Panc1 (cell line): ENCODE results near the gene TFDP2. TPM values are rescaled to one million over a fixed set of nuclear protein-coding genes. Genes with fewer than 3 reads are reported as not detected.
A peak's percentile ranks its signal among the peaks of the same experiment; 100 is the strongest.

ENCODE experiments used
- ATAC-seq: fragments of 200-7000 bp; cut with Tn5 transposase; 2 replicates; pipeline ENCODE4 v1.9.1; 2020; ENCODE audit warnings: mild to moderate bottlenecking, moderate library complexity
- BruUV-seq: library from RNA; stranded (reverse); fragments of 400-500 nt; replicated peaks from 2 replicates; lab custom pipeline; 2021; lab: Mats Ljungman, UMichigan
- CTCF ChIA-PET: fragments of 300-600 bp; sonication (Branson Sonifier 250); formaldehyde crosslinking; loops from one replicate; lab custom pipeline; 2022; ENCODE audit warnings: antibody characterized with exemption; lab: Charles Lee
- POLR2A ChIA-PET: fragments of 300-600 bp; sonication (Branson Sonifier 250); formaldehyde crosslinking; loops from one replicate; lab custom pipeline; 2022; ENCODE audit warnings: antibody characterized with exemption; lab: Charles Lee
- DNase-seq: peaks from one replicate; pipeline ENCODE4 v3.0.0-alpha.2; 2010; ENCODE audit warnings: low read depth, low spot score
- H3K27ac ChIP-seq: 2 replicates; pipeline ENCODE4 v1.5.1; 2011; ENCODE audit warnings: mild to moderate bottlenecking, low read length, inconsistent platforms
- H3K27me3 ChIP-seq: fragments of 200-500 bp; sonication (Bioruptor generic); 2 replicates; pipeline ENCODE4 v1.6.0; 2014; ENCODE audit warnings: low read length, inconsistent platforms; ENCODE audit not compliant: control insufficient read depth, insufficient read depth
- H3K36me3 ChIP-seq: fragments of 200-500 bp; sonication (Bioruptor generic); 2 replicates; pipeline ENCODE4 v1.5.1; 2014; ENCODE audit warnings: inconsistent platforms, mild to moderate bottlenecking, low read length, moderate library complexity; ENCODE audit not compliant: control insufficient read depth, insufficient read depth
- H3K4me1 ChIP-seq: 2 replicates; pipeline ENCODE4 v1.5.1; 2011; ENCODE audit warnings: inconsistent platforms, mild to moderate bottlenecking, low read length, moderate library complexity; ENCODE audit not compliant: control insufficient read depth, insufficient read depth
- H3K4me3 ChIP-seq, 2 experiments: 2 replicates each; pipeline ENCODE4 v1.5.1; 2011 to 2012; ENCODE audit warnings: low read depth in 2 of 2, low read length in 2 of 2, mild to moderate bottlenecking in 2 of 2, inconsistent platforms in 1 of 2, moderate library complexity in 1 of 2
- H3K9me3 ChIP-seq: fragments of 200-500 bp; sonication (Bioruptor generic); 2 replicates; pipeline ENCODE4 v1.5.1; 2014; ENCODE audit warnings: low read depth, mild to moderate bottlenecking, inconsistent platforms, low read length, moderate library complexity; ENCODE audit not compliant: control insufficient read depth, insufficient read depth
- CTCF ChIP-seq: fragments of 450-650 bp; IDR thresholded peaks from 2 replicates; pipeline ENCODE4 v1.5.1; 2017; ENCODE audit warnings: mild to moderate bottlenecking
- POLR2AphosphoS5 ChIP-seq: IDR thresholded peaks from 2 replicates; pipeline ENCODE4 v1.6.1; 2012; ENCODE audit warnings: mild to moderate bottlenecking, low read depth, low read length, moderate library complexity
- SIN3A ChIP-seq: IDR thresholded peaks from 2 replicates; pipeline ENCODE4 v1.6.1; 2012; ENCODE audit warnings: low read depth, mild to moderate bottlenecking, low read length, moderate library complexity, borderline replicate concordance; ENCODE audit not compliant: insufficient read depth
- TCF7L2 ChIP-seq: IDR thresholded peaks from 2 replicates; pipeline ENCODE4 v1.6.1; 2011; ENCODE audit warnings: mild to moderate bottlenecking, low read depth, low read length, inconsistent platforms
- in situ Hi-C: cut with HindIII; loops from 2 replicates; pipeline ENCODE4 v1.10.0; 2016; ENCODE audit warnings: low sequenced_read_pairs, low pct_unique_long_range_greater_than_20kb
- intact Hi-C: fragments of 100-400 bp; cut with micrococcal nuclease; formaldehyde crosslinking; loops from one replicate; pipeline ENCODE4 v1.10.0; 2022; ENCODE audit not compliant: unreplicated experiment
- total RNA-seq: library from RNA; stranded (reverse); gene quantifications from one replicate; pipeline ENCODE4 v1.2.1, GENCODE V29; 2021; ENCODE audit not compliant: unreplicated experiment
- TF ChIP-seq, protein P1 (sequence below), 2 experiments: IDR thresholded peaks; 2 replicates each; pipeline ENCODE4 v1.6.1; 2011 to 2012; ENCODE audit warnings: low read depth in 2 of 2, control low read depth in 1 of 2, low read length in 1 of 2, mild to moderate bottlenecking in 1 of 2, moderate library complexity in 1 of 2; ENCODE audit not compliant: insufficient read depth in 1 of 2

Gene TFDP2
- total RNA-seq, 1 experiment from 2014 or later = 66.3 TPM

GRCh38 chr3:141994856-141995255 is 154.5 kb downstream of the TFDP2 start:
- in situ Hi-C loops (no loop called here), intact Hi-C loops (loop anchor here (10.0 kb wide), 1 partner anchor 260 kb away; the partner anchor contains the start of gene RNF7)
- ATAC-seq = no peak
- ChIA-PET CTCF (no interaction called here), POLR2A (no interaction called here)
- Histone ChIP-seq H3K27ac (no peak overlapping the region; the same call in 1 of the 2 replicates), H3K4me1 (peaks cover 10% of the 10 kb centered on the region; the same call in 1 of the 2 replicates), H3K27me3 (no peaks in the 10 kb centered on the region), H3K9me3 (no peaks in the 10 kb centered on the region), H3K4me3 (no peak overlapping the region), H3K36me3 (no peaks in the 10 kb centered on the region)
- no peak for DNase-seq
- no TSS peak for BruUV-seq
- TF ChIP-seq TCF7L2 = no peak
- TF ChIP-seq, protein P1, sequence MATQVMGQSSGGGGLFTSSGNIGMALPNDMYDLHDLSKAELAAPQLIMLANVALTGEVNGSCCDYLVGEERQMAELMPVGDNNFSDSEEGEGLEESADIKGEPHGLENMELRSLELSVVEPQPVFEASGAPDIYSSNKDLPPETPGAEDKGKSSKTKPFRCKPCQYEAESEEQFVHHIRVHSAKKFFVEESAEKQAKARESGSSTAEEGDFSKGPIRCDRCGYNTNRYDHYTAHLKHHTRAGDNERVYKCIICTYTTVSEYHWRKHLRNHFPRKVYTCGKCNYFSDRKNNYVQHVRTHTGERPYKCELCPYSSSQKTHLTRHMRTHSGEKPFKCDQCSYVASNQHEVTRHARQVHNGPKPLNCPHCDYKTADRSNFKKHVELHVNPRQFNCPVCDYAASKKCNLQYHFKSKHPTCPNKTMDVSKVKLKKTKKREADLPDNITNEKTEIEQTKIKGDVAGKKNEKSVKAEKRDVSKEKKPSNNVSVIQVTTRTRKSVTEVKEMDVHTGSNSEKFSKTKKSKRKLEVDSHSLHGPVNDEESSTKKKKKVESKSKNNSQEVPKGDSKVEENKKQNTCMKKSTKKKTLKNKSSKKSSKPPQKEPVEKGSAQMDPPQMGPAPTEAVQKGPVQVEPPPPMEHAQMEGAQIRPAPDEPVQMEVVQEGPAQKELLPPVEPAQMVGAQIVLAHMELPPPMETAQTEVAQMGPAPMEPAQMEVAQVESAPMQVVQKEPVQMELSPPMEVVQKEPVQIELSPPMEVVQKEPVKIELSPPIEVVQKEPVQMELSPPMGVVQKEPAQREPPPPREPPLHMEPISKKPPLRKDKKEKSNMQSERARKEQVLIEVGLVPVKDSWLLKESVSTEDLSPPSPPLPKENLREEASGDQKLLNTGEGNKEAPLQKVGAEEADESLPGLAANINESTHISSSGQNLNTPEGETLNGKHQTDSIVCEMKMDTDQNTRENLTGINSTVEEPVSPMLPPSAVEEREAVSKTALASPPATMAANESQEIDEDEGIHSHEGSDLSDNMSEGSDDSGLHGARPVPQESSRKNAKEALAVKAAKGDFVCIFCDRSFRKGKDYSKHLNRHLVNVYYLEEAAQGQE (IDR thresholded peaks at IDR 0.05; ENCODE audit: insufficient read depth in 1 of 2, low read depth in 2 of 2, low read length in 1 of 2) = no peak
- TF ChIP-seq CTCF = no peak
- no peak for TF ChIP-seq SIN3A
- TF ChIP-seq POLR2AphosphoS5 = no peak

DNA sequence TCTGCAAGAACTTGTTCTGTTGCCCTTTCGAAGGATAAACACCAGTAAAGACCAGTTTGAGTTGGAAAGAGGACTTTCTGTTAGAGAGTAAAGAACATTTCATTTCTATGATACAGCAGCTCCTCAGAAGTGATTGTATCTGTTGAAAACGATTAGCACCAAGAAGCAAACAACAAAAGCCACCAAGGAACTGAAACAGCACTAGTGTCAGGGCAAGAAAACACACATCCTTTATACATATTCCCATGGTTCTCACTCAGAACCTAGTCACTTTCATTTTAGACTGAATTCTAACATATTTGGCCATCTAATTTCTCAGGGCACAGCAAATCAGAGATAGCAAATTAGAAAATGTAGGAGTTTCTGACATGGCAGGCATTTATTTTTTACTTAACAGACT is 156.8 kb downstream of the TFDP2 start:
- intact Hi-C loops = loop anchor here (10.0 kb wide), 1 partner anchor 258 kb away; the partner anchor contains the start of gene RNF7
- no peak for DNase-seq

More for the DNA sequence above, 156.8 kb downstream of the TFDP2 start:
- no peak for ATAC-seq
- Histone ChIP-seq H3K4me1 (peaks cover 10% of the 10 kb centered on the region; the same call in 1 of the 2 replicates), H3K27ac (no peak overlapping the region; the same call in 1 of the 2 replicates), H3K9me3 (no peaks in the 10 kb centered on the region), H3K27me3 (no peaks in the 10 kb centered on the region), H3K4me3 (no peak overlapping the region), H3K36me3 (no peaks in the 10 kb centered on the region)
- in situ Hi-C loops = no loop called here
- POLR2A ChIA-PET = no interaction called here
- CTCF ChIA-PET = no interaction called here
- TF ChIP-seq, protein P1 (IDR thresholded peaks at IDR 0.05; ENCODE audit: insufficient read depth in 1 of 2, low read depth in 2 of 2, low read length in 1 of 2) = no peak
- TF ChIP-seq TCF7L2 (no peak), SIN3A (no peak), CTCF (no peak), POLR2AphosphoS5 (no peak)
- BruUV-seq = TSS peak; percentile 39
